HepG2 (cell line): Measurements from ENCODE around the gene SLC19A1. TPM values are rescaled to one million over a fixed set of nuclear protein-coding genes. Genes with fewer than 3 reads are reported as not detected.

Experiments used
- CCAR2 ChIP-seq: fragments of 200-400 bp; formaldehyde crosslinking; optimal IDR thresholded peaks from 2 replicates; pipeline ENCODE3; 2018; ENCODE audit warnings: low read depth, mild to moderate bottlenecking, low read length, moderate library complexity
- DMAP1 ChIP-seq: IDR thresholded peaks from 2 replicates; pipeline ENCODE4 v1.6.1; 2016
- EP300 ChIP-seq, 3 experiments: sonication (generic) in 1 of 3; formaldehyde crosslinking in 1 of 3; IDR thresholded peaks; 2 replicates each; pipeline versions ENCODE4 v1.5.1 to v1.6.1; 2011 to 2020; ENCODE audit warnings: low read depth in 2 of 3, low read length in 2 of 3, borderline replicate concordance in 1 of 3, improper control_type of control experiment in 1 of 3, mild to moderate bottlenecking in 1 of 3, missing genetic modification reagents in 1 of 3, moderate library complexity in 1 of 3
- MLLT10 ChIP-seq: sonication (generic); formaldehyde crosslinking; IDR thresholded peaks from 2 replicates; pipeline ENCODE4 v1.4.0; 2020; ENCODE audit warnings: missing genetic modification reagents
- MXI1 ChIP-seq: IDR thresholded peaks from 3 replicates; pipeline ENCODE4 v1.6.1; 2012; ENCODE audit warnings: low read depth, low read length, inconsistent platforms, borderline replicate concordance
- NCOA1 ChIP-seq: sonication (generic); formaldehyde crosslinking; IDR thresholded peaks from 2 replicates; pipeline ENCODE4 v1.9.0; 2021; ENCODE audit warnings: missing genetic modification reagents
- NCOA2 ChIP-seq: sonication (generic); formaldehyde crosslinking; IDR thresholded peaks from 2 replicates; pipeline ENCODE4 v1.8.0; 2022; ENCODE audit warnings: inconsistent platforms
- NFYB ChIP-seq: sonication (generic); formaldehyde crosslinking; IDR thresholded peaks from 2 replicates; pipeline ENCODE4 v1.4.0; 2020; ENCODE audit warnings: missing genetic modification reagents
- TBX2 ChIP-seq: sonication (generic); formaldehyde crosslinking; IDR thresholded peaks from 2 replicates; pipeline ENCODE4 v1.5.0; 2020; ENCODE audit warnings: missing genetic modification reagents, mild to moderate bottlenecking, borderline replicate concordance
- TOE1 ChIP-seq: sonication (generic); formaldehyde crosslinking; IDR thresholded peaks from 2 replicates; pipeline ENCODE4 v1.4.0; 2020; ENCODE audit warnings: mild to moderate bottlenecking, missing genetic modification reagents
- WIZ ChIP-seq: sonication (generic); formaldehyde crosslinking; IDR thresholded peaks from 2 replicates; pipeline ENCODE4 v1.5.1; 2020; ENCODE audit warnings: mild to moderate bottlenecking, missing genetic modification reagents
- ZNF431 ChIP-seq: sonication (generic); formaldehyde crosslinking; IDR thresholded peaks from 2 replicates; pipeline ENCODE4 v1.9.0; 2022; ENCODE audit warnings: missing genetic modification reagents, low read depth, mild to moderate bottlenecking, borderline replicate concordance
- ZNF761 ChIP-seq: sonication (generic); formaldehyde crosslinking; conservative IDR thresholded peaks from 2 replicates; pipeline ENCODE4 v1.4.0; 2020; ENCODE audit warnings: mild to moderate bottlenecking, missing genetic modification reagents
- ZNF773 ChIP-seq: sonication (generic); formaldehyde crosslinking; IDR thresholded peaks from 2 replicates; pipeline ENCODE4 v1.4.0; 2020; ENCODE audit warnings: missing genetic modification reagents, borderline replicate concordance
- ZSCAN31 ChIP-seq: sonication (generic); formaldehyde crosslinking; IDR thresholded peaks from 2 replicates; pipeline ENCODE4 v1.5.0; 2020; ENCODE audit warnings: low read depth, mild to moderate bottlenecking, missing genetic modification reagents
- ZZZ3 ChIP-seq: sonication (generic); formaldehyde crosslinking; IDR thresholded peaks from 2 replicates; pipeline ENCODE4 v1.4.0; 2020; ENCODE audit warnings: missing genetic modification reagents, mild to moderate bottlenecking, borderline replicate concordance
- polyA plus RNA-seq, 8 experiments: library from polyadenylated mRNA; depleted of rRNA in 3 of 8; stranded (reverse) in 7 of 8; unstranded in 1 of 8; fragments of >200 nt; fragmentation: Illumina TruSeq in 4 of 8; extraction: Trizol in 4 of 8; gene quantifications; 2 replicates each; pipeline versions ENCODE4 v1.2.1 to v1.2.3, GENCODE V29; 2011 to 2016; ENCODE audit warnings: low read depth in 4 of 8, missing spikeins in 1 of 8, mixed read lengths in 1 of 8; ENCODE audit not compliant: insufficient read depth in 1 of 8
- total RNA-seq, 5 experiments: library from RNA; depleted of rRNA; stranded (reverse); fragments of >200 nt; fragmentation: Illumina TruSeq; extraction: Trizol; gene quantifications; 2 replicates each; pipeline ENCODE4 v1.2.3, GENCODE V29; 2016; ENCODE audit warnings: low read depth in 1 of 5
- TF ChIP-seq, protein P1 (sequence below): sonication (generic); formaldehyde crosslinking; IDR thresholded peaks from 2 replicates; pipeline ENCODE4 v1.9.0; 2022; ENCODE audit warnings: low read depth, missing genetic modification reagents
- TF ChIP-seq, protein P2 (sequence below): sonication (generic); formaldehyde crosslinking; IDR thresholded peaks from 2 replicates; pipeline ENCODE4 v1.5.0; 2020; ENCODE audit warnings: mild to moderate bottlenecking, missing genetic modification reagents
- TF ChIP-seq, protein P3 (sequence below): sonication (generic); formaldehyde crosslinking; IDR thresholded peaks from 2 replicates; pipeline ENCODE4 v1.8.1; 2023; ENCODE audit warnings: mild to moderate bottlenecking, inconsistent platforms, moderate library complexity, missing genetic modification reagents, borderline replicate concordance
- TF ChIP-seq, protein P4 (sequence below), 2 experiments: fragments of 450-650 bp in 1 of 2; sonication (generic) in 1 of 2; formaldehyde crosslinking; IDR thresholded peaks; 2 replicates each; pipeline versions ENCODE4 v1.5.0 to v1.8.0; 2020 to 2022; ENCODE audit warnings: mild to moderate bottlenecking in 1 of 2, missing genetic modification reagents in 1 of 2
- TF ChIP-seq, protein P5 (sequence below): sonication (generic); formaldehyde crosslinking; IDR thresholded peaks from 2 replicates; pipeline ENCODE4 v1.5.0; 2020; ENCODE audit warnings: mild to moderate bottlenecking, missing genetic modification reagents, moderate library complexity

The SLC19A1 gene
- total and polyA plus RNA-seq, 2 of the 13 experiments (the other 11 are each of a cell fraction or from before 2014, with no cell fraction given): 21.8 to 23.0 TPM

DNA sequence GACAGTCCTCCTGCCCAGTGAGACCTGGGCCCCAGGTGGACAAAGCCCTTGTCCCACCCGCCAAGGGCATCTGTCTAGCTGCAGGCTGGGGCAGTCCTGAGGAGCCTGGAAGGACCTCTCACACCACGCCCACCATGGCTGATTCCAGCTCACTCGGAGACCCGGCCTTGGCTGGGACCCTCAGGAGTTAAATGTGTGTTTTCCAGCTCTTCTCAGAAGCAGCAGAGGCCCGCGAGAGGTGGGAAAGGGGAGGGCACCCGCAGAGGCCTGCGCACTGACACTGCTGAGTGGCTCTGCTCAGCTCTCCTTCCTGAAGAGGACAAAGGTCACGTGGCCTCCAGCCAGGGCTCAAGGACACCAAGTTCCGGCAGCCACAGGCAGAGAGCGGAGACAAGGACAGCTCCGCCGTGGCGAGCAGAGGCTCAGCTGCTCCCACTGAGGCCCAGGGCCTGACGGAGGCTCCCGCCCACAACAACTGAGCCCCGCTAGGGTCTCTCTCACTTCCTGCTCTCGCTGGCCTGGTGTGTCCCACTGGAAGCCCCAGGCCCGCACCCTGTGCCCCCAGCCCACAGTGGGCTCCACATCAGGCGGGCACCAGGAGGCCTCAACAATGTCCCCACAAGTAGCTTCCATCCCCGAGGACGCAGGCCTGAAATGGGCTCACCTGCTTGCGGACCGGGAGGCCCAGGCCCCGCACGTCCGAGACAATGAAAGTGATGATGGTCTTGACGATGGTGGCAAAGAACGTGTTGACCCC, 16.9 kb downstream of the SLC19A1 start (continued):
- TF ChIP-seq MLLT10 (no peak), NCOA2 (CRISPR knock-in tag) (peak; percentile 66; the same call in 1 of the 2 replicates), TOE1 (CRISPR knock-in tag) (no peak), ZNF431 (CRISPR knock-in tag) (peak; percentile 80; the same call in 1 of the 2 replicates), DMAP1 (CRISPR knock-in tag) (peak; percentile 55; the same call in 1 of the 2 replicates), NCOA1 (no peak), ZSCAN31 (CRISPR knock-in tag) (peak; percentile 57; the same call in 1 of the 2 replicates), ZNF773 (CRISPR knock-in tag) (no peak), EP300 (IDR thresholded peaks at IDR 0.05; ENCODE audit: low read depth in 2 of 2, low read length in 2 of 2) (peak in 1 of 2 experiments; percentile 53; a peak in 1 of 4 replicates), EP300 (CRISPR knock-in tag; IDR thresholded peaks at IDR 0.05; ENCODE audit: borderline replicate concordance) (peak; percentile 35; the same call in 1 of the 2 replicates), TBX2 (CRISPR knock-in tag) (peak; percentile 85), MXI1 (peak; percentile 64; the same call in 1 of the 3 replicates), NFYB (CRISPR knock-in tag) (peak; percentile 41; the same call in 1 of the 2 replicates), ZNF761 (CRISPR knock-in tag) (peak; percentile 75; the same call in 1 of the 2 replicates), CCAR2 (no peak), ZZZ3 (peak; percentile 82), WIZ (CRISPR knock-in tag) (no peak)
- TF ChIP-seq, protein P1, sequence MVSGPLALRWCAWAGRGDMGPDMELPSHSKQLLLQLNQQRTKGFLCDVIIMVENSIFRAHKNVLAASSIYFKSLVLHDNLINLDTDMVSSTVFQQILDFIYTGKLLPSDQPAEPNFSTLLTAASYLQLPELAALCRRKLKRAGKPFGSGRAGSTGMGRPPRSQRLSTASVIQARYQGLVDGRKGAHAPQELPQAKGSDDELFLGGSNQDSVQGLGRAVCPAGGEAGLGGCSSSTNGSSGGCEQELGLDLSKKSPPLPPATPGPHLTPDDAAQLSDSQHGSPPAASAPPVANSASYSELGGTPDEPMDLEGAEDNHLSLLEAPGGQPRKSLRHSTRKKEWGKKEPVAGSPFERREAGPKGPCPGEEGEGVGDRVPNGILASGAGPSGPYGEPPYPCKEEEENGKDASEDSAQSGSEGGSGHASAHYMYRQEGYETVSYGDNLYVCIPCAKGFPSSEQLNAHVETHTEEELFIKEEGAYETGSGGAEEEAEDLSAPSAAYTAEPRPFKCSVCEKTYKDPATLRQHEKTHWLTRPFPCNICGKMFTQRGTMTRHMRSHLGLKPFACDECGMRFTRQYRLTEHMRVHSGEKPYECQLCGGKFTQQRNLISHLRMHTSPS: no peak
- TF ChIP-seq, protein P2, sequence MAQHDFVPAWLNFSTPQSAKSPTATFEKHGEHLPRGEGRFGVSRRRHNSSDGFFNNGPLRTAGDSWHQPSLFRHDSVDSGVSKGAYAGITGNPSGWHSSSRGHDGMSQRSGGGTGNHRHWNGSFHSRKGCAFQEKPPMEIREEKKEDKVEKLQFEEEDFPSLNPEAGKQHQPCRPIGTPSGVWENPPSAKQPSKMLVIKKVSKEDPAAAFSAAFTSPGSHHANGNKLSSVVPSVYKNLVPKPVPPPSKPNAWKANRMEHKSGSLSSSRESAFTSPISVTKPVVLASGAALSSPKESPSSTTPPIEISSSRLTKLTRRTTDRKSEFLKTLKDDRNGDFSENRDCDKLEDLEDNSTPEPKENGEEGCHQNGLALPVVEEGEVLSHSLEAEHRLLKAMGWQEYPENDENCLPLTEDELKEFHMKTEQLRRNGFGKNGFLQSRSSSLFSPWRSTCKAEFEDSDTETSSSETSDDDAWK: no peak
- TF ChIP-seq, protein P3, sequence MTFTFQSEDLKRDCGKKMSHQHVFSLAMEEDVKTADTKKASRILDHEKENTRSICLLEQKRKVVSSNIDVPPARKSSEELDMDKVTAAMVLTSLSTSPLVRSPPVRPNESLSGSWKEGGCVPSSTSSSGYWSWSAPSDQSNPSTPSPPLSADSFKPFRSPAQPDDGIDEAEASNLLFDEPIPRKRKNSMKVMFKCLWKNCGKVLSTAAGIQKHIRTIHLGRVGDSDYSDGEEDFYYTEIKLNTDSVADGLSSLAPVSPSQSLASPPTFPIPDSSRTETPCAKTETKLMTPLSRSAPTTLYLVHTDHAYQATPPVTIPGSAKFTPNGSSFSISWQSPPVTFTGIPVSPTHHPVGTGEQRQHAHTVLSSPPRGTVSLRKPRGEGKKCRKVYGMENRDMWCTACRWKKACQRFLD (CRISPR knock-in tag): no peak
- TF ChIP-seq, protein P4, sequence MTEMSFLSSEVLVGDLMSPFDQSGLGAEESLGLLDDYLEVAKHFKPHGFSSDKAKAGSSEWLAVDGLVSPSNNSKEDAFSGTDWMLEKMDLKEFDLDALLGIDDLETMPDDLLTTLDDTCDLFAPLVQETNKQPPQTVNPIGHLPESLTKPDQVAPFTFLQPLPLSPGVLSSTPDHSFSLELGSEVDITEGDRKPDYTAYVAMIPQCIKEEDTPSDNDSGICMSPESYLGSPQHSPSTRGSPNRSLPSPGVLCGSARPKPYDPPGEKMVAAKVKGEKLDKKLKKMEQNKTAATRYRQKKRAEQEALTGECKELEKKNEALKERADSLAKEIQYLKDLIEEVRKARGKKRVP (CRISPR knock-in tag; IDR thresholded peaks at IDR 0.05): 0 out of 4 replicates have a peak, but pooled peaks of 1 of the 2 experiments have one; percentile 33
- TF ChIP-seq, protein P5, sequence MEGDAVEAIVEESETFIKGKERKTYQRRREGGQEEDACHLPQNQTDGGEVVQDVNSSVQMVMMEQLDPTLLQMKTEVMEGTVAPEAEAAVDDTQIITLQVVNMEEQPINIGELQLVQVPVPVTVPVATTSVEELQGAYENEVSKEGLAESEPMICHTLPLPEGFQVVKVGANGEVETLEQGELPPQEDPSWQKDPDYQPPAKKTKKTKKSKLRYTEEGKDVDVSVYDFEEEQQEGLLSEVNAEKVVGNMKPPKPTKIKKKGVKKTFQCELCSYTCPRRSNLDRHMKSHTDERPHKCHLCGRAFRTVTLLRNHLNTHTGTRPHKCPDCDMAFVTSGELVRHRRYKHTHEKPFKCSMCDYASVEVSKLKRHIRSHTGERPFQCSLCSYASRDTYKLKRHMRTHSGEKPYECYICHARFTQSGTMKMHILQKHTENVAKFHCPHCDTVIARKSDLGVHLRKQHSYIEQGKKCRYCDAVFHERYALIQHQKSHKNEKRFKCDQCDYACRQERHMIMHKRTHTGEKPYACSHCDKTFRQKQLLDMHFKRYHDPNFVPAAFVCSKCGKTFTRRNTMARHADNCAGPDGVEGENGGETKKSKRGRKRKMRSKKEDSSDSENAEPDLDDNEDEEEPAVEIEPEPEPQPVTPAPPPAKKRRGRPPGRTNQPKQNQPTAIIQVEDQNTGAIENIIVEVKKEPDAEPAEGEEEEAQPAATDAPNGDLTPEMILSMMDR (CRISPR knock-in tag): peak; percentile 24
